Astrocyte of the cerebellum (primary cell): ENCODE data around the gene LRGUK.
"Not testable (repeated sequence)": the region's sequence is repeated elsewhere in the genome, so short reads cannot be mapped to it uniquely, and the experiment has no call there.

Experiments used
- DNase-seq: peaks from one replicate; pipeline ENCODE4 v3.0.0-alpha.2; 2011; ENCODE audit warnings: low read depth
- H3K4me3 ChIP-seq: 2 replicates; pipeline ENCODE4 v1.5.1; 2011; ENCODE audit warnings: mild to moderate bottlenecking, low read depth, low read length, moderate library complexity
- in situ Hi-C: cut with HindIII; loops from 2 replicates; pipeline ENCODE4 v1.10.0; 2017; ENCODE audit warnings: low sequenced_read_pairs
- TF ChIP-seq, protein P1 (sequence below): IDR thresholded peaks from 2 replicates; pipeline ENCODE4 v1.5.1; 2012; ENCODE audit warnings: low read length, low read depth, moderate library complexity, mild to moderate bottlenecking; ENCODE audit errors: missing control alignments

Gene LRGUK

DNA sequence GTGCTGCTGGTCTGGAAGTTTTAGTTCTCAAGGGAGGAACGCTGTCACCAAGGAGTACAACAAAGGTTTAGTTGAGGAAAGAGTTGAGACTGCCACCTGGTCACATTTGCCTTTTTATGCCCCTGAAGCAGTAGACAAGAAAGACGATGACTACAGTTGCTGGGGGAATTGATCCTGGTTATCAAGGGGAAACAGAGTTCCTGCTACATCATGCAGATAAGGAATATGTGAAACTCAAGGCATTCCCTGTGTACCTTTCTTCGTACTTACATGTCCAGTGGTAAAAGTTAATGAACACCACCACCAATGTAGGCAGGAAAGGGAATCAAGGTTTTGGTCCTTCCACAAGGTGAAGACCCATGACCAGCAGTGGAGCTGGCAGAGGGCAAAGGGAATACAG, 157.8 kb downstream of the LRGUK start:
- in situ Hi-C loops = no loop called here
- TF ChIP-seq, protein P1, sequence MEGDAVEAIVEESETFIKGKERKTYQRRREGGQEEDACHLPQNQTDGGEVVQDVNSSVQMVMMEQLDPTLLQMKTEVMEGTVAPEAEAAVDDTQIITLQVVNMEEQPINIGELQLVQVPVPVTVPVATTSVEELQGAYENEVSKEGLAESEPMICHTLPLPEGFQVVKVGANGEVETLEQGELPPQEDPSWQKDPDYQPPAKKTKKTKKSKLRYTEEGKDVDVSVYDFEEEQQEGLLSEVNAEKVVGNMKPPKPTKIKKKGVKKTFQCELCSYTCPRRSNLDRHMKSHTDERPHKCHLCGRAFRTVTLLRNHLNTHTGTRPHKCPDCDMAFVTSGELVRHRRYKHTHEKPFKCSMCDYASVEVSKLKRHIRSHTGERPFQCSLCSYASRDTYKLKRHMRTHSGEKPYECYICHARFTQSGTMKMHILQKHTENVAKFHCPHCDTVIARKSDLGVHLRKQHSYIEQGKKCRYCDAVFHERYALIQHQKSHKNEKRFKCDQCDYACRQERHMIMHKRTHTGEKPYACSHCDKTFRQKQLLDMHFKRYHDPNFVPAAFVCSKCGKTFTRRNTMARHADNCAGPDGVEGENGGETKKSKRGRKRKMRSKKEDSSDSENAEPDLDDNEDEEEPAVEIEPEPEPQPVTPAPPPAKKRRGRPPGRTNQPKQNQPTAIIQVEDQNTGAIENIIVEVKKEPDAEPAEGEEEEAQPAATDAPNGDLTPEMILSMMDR = no peak
- no peak overlapping the region for H3K4me3 ChIP-seq
- no peak for DNase-seq

DNA sequence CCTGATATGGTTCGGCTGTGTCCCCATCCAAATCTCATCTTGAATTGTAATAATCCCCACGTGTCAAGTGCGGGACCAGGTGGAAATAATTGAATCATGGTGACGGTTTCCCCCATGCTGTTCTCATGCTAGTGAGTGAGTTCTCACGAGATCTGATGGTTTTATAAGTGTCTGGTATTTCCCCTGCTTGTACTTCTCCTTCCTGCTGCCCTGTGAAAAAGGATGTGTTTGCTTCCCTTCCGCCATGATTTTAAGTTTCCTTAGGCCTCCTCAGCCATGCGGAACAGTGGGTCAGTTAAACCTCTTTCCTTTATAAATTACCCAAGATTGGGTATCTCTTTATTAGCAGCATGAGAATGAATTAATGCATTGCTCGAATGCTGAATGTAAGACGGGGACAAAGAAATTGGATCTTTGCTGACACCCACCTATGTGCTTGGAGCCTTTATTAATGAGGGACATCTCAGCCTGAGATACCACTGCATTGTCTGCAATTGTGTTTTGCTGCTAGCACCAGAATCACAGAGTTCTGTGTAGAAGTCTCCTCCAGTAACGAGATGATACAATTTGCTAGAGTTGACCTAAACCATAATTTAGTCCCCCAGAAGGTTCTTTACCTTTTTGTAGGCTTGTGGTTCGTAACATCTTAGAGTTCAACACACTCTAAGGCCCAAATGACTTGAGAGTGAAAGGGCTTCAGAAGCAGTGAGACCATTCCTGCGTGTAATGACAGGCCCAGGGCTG, 160.9 kb downstream of the LRGUK start:
- no peak for DNase-seq
- in situ Hi-C loops = no loop called here
- TF ChIP-seq, protein P1 = no peak
- H3K4me3 ChIP-seq = no peak overlapping the region

DNA sequence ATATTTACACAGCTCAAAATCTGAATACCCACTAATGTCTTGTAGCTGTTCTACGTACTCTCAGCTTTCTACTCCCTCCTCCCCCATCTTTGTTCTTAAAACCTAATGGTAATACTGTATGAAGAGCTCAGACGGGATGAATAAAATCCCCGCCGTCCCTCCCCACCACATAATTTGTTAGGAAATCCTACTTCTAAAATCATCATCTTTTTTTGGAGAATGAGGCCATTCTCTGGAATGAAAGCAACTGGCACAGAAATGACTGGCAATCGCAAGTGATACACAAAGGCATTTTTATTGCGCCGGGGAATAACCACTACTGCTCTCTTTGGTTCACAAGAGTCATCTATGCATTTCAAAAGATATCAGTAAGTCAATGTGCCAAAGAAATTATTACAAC, 162.3 kb downstream of the LRGUK start:
- no peak overlapping the region for H3K4me3 ChIP-seq
- DNase-seq = no peak
- in situ Hi-C loops = no loop called here
- TF ChIP-seq, protein P1 = no peak

DNA sequence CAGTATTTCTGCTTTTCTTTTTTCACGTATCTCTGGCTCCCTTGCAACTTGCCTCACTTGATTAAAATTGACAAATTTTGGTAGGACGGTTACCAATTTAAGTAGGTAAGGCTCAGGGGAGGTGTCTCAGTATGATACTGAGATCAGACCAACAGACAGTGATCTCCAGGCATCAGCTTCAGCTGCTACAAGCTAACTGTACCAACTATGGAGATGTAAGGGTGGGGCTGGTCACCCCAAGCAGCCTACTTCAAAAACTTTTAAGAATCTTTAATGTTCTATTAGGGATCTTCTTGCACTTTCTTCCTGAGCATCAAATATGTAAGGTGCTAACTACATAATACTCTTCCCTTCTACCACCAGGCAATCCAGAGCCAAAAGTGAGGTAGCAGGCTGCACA, 162.7 kb downstream of the LRGUK start:
- DNase-seq = no peak
- in situ Hi-C loops = no loop called here
- TF ChIP-seq, protein P1 = no peak

DNA sequence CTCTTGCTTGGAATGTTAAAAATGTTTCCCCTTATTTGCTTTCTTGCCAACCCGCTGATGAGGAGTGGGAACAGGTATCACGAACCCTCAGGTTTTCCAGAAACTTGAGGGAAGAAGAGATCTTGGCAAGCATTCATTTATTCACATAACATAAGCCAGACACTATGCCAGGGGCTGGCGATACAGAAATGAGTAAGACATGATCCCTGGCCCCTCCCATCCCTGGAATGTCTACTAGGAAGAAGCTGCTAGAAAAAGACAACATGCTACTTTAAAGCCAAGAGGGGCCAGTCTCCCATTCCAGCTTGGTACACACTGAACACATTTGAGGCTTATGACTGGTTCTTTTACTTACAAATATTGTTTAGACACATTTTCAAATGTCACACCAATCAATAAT, 163.1 kb downstream of the LRGUK start:
- TF ChIP-seq, protein P1 = no peak
- no peak for DNase-seq
- in situ Hi-C loops = no loop called here
- H3K4me3 ChIP-seq = no peak overlapping the region

More for the DNA sequence above, 162.7 kb downstream of the LRGUK start:
- H3K4me3 ChIP-seq = no peak overlapping the region

DNA sequence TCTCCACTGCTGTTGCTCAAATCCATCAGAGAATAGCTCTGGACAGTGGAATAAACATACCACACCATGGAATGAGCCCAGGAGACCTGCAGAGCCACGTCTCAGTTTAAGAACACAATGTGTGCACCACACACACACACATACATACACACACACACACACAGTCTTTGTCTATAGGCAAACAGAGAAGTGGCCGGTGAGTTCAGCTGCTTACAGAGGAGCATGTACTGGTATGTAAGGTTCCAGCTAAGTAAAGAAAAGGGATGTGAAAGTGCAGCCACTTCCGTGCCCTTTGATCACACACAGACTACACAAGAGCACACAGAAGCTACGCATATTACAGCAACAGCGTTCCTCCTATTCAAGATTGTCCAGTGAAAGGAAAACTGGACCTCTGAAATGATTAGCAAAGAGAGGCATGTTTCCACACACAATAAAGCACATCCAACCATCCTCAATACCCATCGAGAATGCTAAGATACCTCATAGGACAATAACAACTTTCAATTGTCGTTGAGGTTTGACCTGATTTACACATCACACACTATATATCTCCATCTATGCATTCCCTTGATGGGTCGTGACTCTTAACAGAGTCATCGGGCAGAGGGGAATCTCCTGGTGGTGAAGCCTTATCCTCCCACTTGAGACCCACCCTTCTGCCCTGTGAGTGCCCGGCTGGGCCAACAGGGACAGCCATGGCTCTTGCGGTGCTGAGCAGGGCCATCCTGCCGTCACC, 166.0 kb downstream of the LRGUK start:
- H3K4me3 ChIP-seq = no peak overlapping the region
- TF ChIP-seq, protein P1 = no peak
- in situ Hi-C loops = no loop called here
- no peak for DNase-seq

DNA sequence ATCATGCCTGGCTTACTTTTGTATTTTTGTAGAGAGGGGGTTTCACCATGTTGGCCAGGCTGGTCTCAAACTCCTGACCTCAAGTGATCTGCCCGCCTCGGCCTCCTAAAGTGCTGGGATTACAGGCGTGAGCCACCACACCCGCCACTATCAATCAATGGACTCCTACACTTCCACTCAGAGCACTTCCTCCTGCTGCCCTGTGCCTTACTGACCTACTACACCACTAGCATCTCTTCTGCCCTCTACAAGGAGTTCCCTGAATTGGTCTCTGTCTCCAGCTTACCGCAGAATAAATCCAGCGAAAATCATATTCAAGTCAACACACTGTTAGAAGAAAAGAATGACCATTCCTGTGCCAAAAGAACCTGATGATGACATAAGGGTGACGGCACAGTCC, 168.8 kb downstream of the LRGUK start:
- in situ Hi-C loops, DNase-seq: not testable (repeated sequence)

More for the DNA sequence above, 168.8 kb downstream of the LRGUK start:
- H3K4me3 ChIP-seq = not testable (repeated sequence)
